ENCODE measurements around the gene RTN1.

- no peak for TF ChIP-seq EZH2 (IDR thresholded peaks at IDR 0.05; ENCODE audit: borderline replicate concordance, insufficient read depth, low read depth, low read length, poor library complexity, severe bottlenecking)
- TF ChIP-seq, protein P1, sequence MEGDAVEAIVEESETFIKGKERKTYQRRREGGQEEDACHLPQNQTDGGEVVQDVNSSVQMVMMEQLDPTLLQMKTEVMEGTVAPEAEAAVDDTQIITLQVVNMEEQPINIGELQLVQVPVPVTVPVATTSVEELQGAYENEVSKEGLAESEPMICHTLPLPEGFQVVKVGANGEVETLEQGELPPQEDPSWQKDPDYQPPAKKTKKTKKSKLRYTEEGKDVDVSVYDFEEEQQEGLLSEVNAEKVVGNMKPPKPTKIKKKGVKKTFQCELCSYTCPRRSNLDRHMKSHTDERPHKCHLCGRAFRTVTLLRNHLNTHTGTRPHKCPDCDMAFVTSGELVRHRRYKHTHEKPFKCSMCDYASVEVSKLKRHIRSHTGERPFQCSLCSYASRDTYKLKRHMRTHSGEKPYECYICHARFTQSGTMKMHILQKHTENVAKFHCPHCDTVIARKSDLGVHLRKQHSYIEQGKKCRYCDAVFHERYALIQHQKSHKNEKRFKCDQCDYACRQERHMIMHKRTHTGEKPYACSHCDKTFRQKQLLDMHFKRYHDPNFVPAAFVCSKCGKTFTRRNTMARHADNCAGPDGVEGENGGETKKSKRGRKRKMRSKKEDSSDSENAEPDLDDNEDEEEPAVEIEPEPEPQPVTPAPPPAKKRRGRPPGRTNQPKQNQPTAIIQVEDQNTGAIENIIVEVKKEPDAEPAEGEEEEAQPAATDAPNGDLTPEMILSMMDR (IDR thresholded peaks at IDR 0.05), result no peak
These were observed 30.0 kb upstream of the RTN1 start for GRCh38 chr14:59900556-59900955.
